H1 (cell line): ENCODE data around the gene ADK. TPM values are rescaled to one million over a fixed set of nuclear protein-coding genes. Genes with fewer than 3 reads are reported as not detected.

Experiments used
- BCL11A ChIP-seq, 2 experiments: IDR thresholded peaks; one replicate each; pipeline ENCODE4 v1.6.1; 2011; ENCODE audit warnings: low read depth in 2 of 2, low read length in 2 of 2, mild to moderate bottlenecking in 2 of 2
- BRCA1 ChIP-seq: IDR thresholded peaks from 2 replicates; pipeline ENCODE4 v1.6.1; 2012; ENCODE audit warnings: low read depth, low read length, improper control_type of control experiment
- JUN ChIP-seq: IDR thresholded peaks from 2 replicates; pipeline ENCODE4 v1.6.1; 2011; ENCODE audit warnings: low read depth, mild to moderate bottlenecking, improper control_type of control experiment, low read length
- SP2 ChIP-seq: IDR thresholded peaks from 2 replicates; pipeline ENCODE4 v1.6.1; 2012; ENCODE audit warnings: mild to moderate bottlenecking, low read length, inconsistent platforms
- polyA plus RNA-seq, 7 experiments: library from polyadenylated mRNA; depleted of rRNA in 3 of 7; stranded (reverse) in 5 of 7; unstranded in 2 of 7; fragments of >200 nt in 5 of 7; fragments of 200-250 nt in 2 of 7; gene quantifications; 1 replicate in 5 of 7; 2 replicates in 1 of 7; 4 replicates in 1 of 7; pipeline versions ENCODE4 v1.2.1 to v1.2.3, GENCODE V29; 2011 to 2013; ENCODE audit warnings: missing spikeins in 2 of 7, mixed read lengths in 2 of 7
- total RNA-seq: library from RNA; stranded (reverse); fragmentation: NEBNext Ultra II Directional; extraction: Animal tissue kit (Norgen Biotek cat#: 25700); gene quantifications from 2 replicates; pipeline ENCODE4 v1.2.1, GENCODE V29; 2021

Gene ADK
- total and polyA plus RNA-seq, 2 of the 8 experiments (the other 6 are each of a cell fraction or from before 2014, with no cell fraction given), result 12.3 to 42.4 TPM

GRCh38 chr10:74243067-74243466, 92.0 kb downstream of the ADK start (continued):
- TF ChIP-seq SP2 (no peak), BCL11A (IDR thresholded peaks at IDR 0.05; ENCODE audit: low read depth in 2 of 2, low read length in 2 of 2) (no peak), JUN (no peak), BRCA1 (no peak)
